Effector CD8-positive, alpha-beta T cell (primary cell): ENCODE data around the gene TSHZ2.
"Not testable (repeated sequence)": the region's sequence is repeated elsewhere in the genome, so short reads cannot be mapped to it uniquely, and the experiment has no call there.

ENCODE experiments used
- DNase-seq: peaks from one replicate; lab custom pipeline; 2025; lab: John Stamatoyannopoulos, UW

TSHZ2 gene

DNA sequence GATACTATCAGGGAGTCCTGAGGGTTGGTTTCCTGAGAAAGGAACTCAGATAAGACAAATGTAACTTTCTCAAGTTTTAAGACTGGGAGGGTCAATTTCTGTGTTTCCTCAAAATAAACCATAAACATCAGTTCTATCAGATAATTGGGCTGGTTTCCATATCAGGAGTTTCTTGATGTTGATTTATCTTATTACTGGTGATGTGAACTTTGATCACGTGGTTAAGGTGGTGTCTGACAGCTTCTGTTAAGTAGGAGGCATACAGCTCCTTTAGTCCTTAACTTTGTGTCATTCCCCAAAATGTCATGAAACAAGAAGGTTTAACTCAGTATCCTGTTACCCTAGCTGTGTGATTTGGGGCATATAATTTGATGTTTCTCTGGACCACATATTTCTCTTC is 476.3 kb downstream of the TSHZ2 start:
- no peak for DNase-seq

DNA sequence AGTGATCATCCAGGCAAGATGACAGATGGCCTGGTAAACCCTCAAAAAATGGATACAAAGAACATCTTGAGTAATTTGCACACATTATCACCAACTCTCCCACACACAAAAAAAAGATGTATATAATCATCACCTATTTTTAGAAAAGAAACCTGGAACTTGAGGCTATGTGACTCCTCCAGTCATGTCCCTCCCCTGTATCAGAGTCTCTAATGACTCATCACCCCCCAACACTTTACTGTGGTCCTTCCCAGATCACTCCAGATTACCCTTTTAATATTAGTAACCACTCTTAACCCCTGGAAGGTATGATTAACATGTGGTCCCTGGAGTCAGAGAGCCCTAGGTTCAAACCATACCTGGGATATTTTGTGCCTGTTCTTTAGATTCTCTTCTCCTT is 476.7 kb downstream of the TSHZ2 start:
- DNase-seq: no peak

DNA sequence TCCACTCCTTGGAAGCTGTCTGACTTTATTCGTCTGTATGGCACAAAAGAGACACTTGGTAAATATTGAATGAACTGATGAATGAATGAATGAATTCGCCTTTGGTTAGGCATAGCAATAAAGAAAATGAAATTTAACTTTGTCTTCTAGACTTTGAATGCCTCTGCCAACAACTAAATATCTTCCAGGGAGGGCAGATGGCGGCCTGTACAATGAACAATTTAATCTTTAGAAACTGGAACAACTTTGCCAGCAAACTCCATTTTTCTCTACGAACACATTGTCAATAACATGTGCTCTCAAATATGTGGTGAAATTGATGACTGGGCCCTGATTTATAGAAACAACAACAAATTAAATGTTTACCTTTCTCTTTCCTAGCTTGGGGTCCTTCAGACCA is 480.9 kb downstream of the TSHZ2 start:
- no peak for DNase-seq

DNA sequence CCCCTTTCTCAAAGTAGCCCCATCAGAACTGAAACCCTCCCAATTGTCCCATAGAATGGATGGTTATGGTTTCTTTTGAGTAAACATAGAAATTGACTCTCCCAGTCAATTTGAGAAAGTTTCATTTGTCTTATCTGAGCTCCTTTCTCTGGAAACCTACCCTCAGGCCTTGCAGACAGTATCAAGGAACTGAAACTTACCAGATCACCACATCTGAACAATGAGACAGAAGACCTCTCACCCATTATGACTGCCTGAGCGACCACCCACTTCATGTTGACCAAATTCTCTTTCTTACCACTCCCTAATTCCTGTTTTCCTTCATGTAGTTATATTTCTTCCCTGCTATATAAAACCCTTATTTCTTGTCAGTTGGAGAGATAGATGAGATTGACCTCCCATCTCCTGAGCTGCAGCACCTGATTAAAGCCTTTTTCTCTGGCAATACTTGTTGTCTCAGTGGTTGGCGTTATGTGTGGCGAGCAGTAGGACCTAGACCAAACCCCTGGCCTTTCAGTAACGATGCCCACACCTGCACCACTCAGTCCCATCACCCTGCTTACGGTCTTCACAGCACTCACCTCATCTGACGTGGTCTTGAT is 482.6 kb downstream of the TSHZ2 start:
- no peak for DNase-seq

DNA sequence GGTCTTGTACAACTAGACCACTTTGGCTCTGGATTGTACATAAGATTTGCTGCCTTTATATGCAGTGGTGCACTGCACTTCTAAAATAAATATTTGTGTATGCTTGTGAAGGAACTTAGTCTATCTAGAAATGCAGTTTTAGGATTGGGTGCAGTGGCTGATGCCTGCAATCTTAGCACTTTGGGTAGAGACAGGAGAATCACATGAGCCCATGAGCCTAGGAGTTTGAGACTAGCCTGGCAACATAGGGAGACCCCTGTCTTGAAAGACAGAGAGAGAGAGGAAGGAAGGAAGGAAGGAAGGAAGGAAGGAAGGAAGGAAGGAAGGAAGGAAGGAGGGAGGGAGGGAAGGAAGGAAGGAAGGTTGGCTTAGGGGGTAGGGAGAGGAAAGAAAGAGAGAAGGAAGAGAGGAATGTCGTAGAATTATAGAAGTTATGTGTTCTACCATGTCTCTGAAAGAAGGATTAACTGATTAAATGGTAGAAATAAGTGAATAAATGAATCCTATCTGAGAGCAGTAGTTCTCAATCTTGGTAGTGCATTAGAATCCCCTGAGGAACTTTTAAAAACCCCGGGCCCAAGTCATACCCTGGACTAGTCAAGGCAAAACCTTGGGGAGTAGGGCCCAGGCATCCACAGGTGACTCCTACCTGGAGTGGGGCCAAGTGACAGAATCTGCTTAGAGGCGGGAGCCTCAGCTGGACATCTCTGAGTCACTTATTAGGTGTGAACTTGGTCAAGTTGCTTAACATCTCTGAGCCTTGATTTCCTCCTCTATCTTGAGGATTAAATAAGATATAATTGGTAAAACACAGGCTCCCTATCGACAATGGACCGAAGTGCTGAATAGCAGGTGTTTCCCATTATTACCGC is 491.2 kb downstream of the TSHZ2 start:
- DNase-seq: no peak

DNA sequence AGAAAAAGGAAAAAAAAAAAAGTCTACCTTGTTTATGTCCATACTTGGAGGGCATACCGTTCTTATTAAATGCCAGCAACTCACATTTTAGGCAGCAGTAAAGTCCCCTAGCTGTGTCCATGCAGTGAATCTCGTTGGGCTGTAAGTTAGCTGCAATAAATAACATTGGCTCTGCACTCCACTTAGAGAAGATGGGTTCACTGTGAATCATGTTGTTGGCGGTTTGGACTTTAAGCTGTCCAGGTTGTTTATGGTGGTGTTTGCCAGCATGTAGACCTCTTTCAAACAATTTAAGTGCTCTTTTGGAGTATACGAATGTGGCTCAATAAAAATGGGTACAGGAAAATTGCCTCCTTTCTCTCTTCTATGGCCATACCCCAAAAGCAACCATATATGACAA is 494.1 kb downstream of the TSHZ2 start:
- no peak for DNase-seq

DNA sequence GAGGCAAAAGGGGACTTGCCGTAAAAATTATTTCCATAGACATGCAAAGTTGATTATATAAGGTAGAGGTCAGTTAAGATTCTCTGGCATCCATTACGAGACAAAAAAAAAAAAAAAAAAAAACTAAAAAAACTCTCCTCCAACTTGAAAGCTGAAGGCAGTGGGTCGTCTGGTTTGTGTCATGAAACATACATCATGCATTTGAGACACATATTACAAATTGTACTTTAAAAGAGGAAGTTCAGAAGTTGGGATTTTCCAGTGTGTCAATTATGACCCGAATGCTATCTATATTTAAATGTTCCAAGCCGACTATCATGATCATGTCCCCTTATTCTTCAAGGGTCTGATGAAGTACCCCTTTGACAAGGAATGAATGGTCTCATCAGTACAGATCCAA is 496.4 kb downstream of the TSHZ2 start:
- DNase-seq: no peak

DNA sequence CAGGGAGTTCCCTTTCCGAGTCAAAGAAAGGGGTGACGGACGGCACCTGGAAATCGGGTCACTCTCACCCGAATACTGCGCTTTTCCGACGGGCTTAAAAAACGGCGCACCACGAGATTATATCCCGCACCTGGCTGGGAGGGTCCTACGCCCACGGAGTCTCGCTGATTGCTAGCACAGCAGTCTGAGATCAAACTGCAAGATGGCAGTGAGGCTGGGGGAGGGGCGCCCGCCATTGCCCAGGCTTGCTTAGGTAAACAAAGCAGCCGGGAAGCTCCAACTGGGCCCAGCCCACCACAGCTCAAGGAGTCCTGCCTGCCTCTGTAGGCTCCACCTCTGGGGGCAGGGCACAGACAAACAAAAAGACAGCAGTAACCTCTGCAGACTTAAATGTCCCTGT is 500.7 kb downstream of the TSHZ2 start:
- not testable (repeated sequence) for DNase-seq

DNA sequence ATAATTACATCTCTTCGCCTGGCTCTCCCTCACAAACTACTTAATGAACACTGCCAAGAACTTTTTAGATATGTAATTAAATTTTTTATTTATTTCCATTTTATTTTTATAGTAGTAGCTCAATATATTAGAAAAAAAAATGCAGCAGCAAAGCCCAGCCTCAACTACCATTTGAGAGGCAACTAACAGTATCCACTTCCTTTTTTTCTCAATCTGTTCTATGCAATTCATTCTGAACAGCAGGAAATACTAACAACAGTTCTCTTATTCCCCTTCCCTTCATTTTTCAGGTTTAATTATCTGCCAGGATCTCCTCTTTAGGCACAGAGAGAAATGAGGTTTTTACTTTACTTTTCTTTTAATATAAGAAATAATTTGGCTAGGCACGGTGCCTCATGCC is 508.8 kb downstream of the TSHZ2 start:
- no peak for DNase-seq

DNA sequence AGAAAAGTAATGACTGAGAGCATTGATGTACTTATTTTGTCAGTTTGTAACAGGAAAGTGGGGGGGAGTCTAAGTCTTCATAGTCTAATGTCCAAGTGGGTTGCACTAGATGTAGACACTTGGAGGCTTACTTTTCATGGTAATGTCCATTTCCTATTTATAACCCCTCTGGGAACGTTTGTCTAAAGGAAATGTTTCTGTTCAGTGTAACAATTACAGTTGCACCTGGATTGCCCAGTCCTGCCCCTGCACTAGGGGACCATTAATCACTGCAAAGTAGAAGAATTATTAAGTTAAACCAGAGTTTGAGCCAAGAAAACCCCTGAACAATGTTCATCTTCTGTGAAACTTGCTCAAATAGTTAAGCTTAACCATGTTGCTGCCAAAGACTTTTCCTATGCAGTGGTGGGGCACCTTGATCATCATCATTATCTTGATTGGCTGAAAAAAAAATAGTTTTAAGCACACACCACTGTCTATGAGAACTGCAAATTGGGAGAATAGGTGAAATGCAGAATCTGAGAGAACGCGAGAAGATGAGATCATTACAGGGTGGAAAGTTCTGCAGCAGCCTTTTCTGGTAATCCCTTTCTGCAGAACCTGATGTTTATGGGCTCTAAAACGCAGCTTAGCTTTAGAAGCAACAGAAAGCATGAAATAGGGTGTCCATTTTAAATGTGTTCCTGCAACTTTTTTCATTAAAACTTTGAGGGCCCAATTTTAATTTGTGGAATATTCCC is 515.5 kb downstream of the TSHZ2 start:
- DNase-seq: no peak

DNA sequence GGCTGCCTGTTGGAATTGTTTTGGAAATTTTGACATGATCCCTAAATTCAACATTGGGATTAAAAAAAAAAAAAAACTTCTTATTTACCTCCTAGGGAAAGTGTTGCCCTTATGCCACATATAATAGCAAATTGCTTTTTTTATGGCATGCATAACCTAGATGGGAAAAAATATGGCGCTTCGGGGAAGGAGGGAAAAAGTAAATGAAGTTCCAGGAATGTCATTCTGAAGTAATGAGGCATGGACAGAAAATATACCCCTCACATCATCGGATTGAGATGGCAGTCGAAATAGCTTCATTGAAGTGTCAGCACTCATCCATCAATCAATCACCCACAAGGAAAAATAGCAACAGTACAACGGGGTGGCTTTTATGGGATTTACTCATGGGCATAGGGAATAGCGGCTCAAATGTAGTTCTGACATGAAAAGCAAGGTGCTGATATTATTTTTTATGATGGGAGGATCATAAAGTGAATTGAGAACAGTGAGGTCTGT is 516.7 kb downstream of the TSHZ2 start:
- DNase-seq: no peak

DNA sequence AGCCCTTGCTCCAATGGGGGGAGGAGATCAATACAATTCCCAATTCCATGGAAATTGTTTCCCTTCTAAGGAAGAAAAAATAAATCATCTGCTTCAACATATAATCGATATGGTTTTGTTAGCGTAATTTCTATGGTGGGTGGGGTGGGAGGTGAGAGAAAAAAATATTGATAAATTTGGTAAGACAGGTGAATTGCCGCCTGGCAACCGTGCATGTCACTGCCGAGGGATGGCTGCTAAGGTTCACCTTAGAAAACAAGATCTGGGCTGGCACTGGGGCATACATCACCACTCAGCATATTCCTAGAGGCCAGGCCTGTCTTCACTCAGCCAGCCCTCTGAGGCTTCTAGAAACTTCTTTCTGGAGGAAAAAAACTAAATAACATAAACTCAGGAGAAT is 517.4 kb downstream of the TSHZ2 start:
- DNase-seq: no peak

DNA sequence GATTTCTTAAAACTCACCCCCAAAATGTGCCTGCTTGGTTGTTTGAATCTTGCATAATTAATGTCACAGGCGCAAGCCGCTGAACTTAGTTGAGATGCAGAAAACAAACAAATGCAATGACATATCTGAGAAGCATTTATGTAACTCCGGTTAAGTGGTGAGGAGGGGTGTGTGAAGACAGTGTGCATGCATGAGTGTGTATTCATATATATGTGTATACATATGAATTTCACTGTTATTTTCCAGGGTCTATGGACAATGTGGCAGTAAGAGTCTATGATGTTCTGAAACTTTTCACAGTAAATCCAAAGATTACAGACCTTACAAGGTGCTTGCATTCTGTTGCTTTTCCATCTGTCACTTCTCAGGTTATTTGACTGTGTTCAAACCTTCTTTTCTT is 518.5 kb downstream of the TSHZ2 start:
- no peak for DNase-seq

DNA sequence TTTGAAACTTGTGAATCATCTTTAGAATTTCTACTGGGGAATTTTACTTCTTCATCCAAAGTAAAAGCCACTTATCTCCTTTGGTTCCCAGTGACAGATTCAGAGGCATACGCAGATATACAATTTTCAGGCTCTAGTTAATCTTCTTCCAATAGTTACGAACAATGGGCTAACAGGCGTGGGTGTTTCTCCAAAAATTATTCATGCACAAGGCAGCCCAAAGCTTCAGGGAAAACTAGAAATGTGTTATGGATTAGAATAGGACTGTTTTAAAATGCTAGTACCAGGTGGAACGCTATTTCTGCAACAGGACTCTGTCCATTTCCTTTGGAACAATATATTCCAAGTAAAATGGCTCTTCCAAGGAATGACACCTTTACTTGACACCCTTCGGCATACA is 519.3 kb downstream of the TSHZ2 start:
- no peak for DNase-seq

DNA sequence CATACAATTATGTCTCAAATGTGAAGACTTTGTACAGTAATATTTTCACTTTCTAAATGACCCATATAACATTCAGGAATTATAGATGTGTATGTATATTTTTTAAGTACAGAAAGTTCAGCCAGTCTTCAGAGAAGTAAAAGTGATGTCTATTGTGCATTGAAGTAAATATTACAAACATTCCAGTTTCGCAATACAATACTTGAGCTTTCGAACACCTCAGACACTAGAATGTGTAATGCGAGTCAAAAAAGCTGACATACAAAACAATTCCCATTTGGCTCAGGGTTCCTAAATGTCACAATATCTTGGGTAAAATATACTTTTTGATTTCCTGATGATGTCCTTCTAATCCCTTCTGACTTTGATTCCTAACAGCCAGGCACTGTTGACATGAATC is 520.1 kb downstream of the TSHZ2 start:
- DNase-seq: no peak

DNA sequence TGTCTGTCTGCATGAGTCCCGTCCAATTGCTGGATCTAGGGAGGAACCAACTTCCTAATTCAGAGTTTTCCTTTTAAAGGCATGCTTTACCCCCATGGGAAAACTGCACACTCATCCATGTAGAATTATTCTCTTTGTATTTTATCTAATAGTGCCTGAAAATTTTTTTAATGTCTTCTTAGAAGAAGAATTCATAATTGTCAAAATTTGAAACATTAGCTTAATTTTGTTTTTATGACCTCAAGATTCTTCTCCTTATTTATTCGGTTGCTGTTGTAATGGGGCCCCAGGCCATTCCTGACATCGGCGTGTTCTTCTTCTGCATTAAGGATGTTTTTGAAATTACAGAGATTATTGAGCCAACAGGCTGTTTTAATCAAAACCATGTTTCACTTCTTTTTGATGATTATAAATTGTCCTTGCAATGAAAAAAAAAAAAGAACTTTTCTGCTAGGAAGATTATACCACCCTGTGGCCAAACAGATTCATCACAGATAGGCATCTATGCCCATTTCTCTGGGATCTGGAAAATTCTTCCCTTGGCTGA is 521.2 kb downstream of the TSHZ2 start:
- no peak for DNase-seq

DNA sequence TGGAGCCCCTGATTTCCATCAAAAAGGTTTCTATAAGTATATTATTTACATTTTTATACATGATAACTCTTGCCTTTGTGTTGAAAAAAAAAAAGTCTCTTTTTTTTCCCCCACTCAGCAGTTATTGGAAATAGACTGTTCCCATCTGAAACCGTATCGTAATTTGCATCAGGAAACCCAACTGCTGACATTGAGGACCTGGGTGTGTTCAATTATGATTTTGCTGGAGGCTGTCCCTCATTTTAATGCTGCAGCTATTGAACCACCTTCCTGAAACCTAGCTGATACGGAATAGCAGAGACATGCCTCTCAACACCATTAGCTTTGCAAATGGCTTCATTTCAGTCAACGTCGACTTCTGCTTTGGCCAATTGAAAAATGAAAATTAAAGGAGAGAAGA is 522.6 kb downstream of the TSHZ2 start:
- DNase-seq: no peak

DNA sequence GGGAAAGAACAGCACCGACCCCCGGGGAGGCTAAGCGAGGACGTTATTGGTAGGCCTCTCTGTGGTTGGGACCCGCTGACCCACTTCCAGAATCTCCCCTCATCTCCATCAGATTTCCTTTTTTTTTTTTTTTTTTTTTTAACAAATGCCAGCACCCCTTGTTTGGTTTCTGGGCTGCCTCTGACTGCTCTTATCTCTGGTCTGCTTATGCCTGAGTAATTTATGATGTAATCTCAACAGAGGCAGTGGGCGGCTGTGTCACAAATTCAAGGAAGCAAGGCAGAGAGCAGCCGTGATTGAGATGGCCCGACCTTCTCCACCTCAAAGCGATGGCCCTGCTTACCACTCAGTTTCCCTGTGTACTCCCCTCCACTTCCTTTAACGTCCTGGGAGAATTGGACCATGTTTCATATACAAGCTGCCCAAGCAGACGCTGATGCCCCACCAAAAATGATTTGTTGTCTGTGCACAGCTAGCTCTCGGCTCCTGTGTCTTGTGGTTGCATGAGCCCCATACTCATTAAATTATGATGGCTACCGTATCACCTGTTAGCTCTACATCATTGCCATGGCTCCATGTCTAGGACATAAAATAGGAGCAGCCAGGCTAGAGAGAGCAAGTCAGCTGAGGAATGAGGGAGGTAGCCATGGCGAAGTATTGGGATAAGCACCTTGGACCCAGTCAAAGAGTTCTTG is 523.4 kb downstream of the TSHZ2 start:
- DNase-seq: no peak

DNA sequence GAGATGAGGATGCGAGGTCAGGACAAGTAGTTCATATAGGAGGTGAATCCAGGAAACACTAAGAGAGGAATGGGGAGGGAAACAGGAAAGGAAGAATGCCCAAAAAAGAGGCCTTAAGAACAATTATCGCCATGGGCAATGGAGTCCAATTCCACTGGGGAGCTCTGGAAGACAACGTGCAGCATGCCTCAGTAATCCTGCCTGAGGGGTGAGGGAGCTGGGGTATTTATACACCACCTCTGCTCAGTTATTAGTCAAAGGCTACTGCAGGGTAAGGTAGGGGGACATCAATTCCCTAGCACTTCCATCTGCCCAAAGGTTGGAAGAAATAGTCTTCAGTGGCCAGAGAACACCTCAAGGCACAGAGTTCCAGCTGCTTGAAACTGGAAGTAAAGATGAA is 525.1 kb downstream of the TSHZ2 start:
- DNase-seq: no peak

DNA sequence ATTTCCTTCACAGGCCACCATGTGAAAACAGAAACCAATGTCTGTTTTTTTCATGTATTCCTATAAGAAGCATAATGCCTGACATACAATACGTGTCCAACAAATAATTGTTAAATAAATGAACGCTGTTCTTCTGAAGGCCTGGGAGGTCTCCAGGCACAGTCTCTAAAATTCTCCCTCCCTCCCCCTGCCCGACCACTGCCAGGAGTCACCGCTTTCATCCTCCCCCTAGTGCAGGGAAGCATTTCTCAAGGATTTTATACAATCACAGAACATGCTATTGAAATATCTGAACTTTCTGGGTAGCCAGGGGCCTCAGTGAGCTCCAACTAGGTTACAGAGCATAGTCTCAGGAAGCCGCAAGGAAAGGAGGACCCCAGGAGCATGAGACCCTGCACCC is 526.2 kb downstream of the TSHZ2 start:
- DNase-seq: no peak

DNA sequence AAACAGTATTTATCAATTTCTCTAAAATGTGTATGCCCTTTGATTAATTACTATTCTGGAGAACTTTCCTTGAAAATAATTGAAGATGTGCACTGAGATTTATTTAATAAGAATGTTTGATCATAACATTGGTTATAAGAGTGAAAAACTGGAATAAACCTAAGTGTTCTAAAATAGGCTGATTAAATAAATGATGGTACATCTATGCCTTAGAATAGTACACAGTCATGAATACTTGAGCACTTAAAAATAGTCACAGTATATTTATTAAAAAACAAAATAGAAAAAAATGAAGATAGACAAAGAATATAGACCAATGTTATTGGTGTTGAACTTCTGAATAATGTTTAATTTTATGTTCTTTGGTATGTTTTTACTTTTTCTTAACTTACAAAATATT is 528.5 kb downstream of the TSHZ2 start:
- no peak for DNase-seq

DNA sequence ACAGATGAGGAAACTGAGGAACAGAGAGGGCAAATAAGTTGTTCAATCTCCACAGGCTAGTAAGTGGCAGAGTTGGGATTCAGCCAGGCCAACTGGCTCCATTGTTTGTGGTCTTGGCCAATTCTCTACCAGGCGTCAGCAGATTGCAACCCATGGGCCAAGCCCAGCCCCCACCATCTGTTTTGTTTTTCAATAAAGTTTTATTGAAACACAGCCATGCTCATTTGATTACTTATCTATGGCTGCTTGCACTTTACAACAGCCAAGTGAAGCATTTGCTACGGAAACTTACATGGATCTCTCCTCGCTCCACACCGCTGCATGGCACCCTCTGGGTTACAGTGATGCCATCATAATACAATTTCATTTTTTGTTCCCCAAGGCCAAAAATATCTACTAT is 530.7 kb downstream of the TSHZ2 start:
- DNase-seq: no peak
